ENCODE data around the gene CMTM2. TPM values are rescaled to one million over a fixed set of nuclear protein-coding genes. Genes with fewer than 3 reads are reported as not detected.
"Not testable (repeated sequence)": the region's sequence is repeated elsewhere in the genome, so short reads cannot be mapped to it uniquely, and the experiment has no call there.

The CMTM2 gene
- polyA plus RNA-seq, 3 donors, result 0.16 to 8.0 (median 3.8) TPM

DNA sequence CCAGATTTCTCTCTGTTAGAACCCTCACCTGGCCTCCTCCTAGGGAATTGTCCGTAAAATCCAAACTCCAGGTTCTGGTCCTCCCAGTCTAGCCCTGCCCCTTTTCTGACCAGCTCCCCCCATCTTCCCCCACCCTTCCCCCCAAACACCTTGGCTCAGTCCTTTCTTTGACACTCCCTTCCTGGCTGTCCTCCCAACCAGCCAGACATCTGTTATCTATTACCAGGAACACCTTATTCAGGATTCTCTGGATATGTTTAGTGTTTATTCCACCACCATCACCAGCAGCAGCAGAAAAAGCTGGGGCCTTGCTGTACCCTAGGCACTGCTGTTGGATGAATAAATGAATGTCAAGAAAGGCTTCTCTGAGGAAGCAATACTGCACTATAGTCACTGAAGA is 21.2 kb downstream of the CMTM2 start:
- no peak overlapping the region for H3K27ac ChIP-seq (ENCODE audit: low read depth, low read length)
- 100% methylated on average over 1 of the region's 1 CpG for WGBS, 3 donors

DNA sequence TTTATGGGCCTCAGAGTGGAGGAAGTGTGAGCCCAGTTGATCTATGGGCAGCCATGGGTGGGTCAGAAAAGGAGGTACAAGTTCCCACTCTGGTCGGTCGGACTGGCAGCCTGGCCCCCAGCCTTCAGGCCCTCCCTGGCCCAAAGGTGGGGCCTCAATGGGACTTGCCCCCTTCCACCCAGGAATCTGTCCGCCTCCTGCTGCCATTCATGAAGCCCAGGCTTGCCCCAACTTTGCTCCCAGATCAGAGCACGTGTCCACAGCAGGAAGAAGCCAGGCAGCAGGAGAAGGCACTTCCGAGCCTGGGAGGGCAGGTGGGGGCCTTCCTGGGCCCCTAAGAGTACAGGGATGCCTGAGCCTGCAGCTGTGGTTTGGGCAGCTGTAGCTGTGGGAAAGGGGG is 22.2 kb downstream of the CMTM2 start:
- WGBS, 3 donors, result 96 to 99% (median 98%) methylated on average over 5 of the region's 5 CpGs

DNA sequence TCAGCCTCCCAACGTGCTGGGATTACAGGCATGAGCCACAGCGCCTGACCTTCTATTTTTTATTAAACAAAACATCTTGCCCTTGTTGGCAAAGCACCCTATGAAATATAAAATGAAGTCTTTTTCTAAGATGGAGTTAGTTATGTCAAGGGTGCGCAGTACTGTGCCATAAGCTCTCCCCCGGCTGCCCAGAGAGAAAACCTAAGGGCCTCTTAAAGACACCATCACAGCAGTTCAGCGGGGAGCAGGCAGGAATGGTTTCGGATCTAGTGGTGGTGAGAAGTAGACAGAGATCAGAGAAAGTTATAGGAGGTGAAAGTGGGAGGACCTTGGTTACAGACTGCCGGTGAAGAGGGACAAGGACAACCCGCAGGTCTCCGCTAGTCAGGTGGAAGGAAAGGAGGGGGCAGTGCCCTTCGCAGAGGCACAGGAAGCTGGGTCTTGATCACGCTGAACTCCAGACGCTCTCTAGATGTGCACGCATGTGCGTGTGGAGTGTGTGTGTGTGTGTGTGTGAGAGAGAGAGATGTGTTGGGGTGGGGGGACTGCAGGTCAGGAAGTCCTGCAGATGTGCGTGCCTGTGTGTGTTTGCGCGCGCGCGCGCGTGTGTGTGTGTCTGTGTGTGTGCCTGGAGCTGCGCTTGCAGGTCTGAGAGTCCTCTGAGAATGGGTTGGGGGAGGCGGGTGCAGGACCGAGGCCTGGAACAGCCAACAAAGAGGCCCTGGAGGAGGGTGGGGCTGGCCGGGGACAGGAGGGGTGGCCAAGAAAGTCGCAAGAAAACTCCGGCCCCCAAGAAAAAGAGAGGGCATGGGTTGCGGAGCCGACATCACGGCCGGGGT is 24.5 kb downstream of the CMTM2 start:
- 10 to 15% (median 14%) methylated on average over 32 of the region's 32 CpGs for WGBS, 3 donors
- no peak overlapping the region for H3K27ac ChIP-seq (ENCODE audit: low read depth, low read length)

More for the DNA sequence above, 22.2 kb downstream of the CMTM2 start:
- H3K27ac ChIP-seq (ENCODE audit: low read depth, low read length), result no peak overlapping the region

DNA sequence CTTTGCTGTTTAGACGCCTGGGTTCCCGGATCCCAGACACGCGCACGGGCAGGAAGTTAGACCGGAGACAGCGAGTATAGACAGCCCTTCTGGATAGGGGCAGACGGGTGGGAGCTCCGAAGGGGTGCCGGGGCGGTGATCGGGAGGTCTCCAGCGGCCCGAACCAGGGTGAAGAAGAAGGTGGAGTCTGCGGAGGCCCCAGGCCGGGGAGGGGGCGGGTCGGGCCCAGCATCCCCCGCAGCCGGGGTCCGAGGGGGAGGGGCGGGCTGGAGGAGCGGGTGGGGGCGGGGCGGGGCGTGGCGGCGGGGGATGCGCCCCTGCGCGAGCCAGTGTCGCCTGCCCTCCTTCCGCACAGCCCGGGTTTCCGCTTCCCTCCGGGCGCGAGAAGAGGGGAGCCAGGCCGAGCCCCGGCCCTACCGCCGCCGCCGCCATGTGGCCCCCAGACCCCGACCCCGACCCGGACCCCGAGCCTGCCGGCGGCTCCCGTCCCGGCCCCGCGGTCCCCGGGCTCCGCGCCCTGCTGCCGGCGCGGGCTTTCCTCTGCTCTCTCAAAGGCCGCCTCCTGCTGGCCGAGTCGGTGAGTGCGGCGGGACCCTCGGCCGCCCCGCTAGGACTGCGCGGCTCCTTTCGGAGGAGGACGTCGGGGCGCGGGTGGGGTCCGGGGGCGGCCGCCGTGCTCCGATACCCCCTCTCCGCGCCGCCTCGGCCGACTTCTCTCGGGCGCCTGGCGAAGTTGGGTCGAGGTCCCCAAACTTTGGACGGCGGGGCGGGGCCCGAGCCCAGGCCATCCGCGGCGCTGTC is 25.3 kb downstream of the CMTM2 start, which contains the start of gene CMTM3:
TSS of gene CMTM3 (plus strand) at position 329 of the 801 bp plus-strand sequence. CDS start at position 431, 102 bp downstream.
- H3K27ac ChIP-seq (ENCODE audit: low read depth, low read length), result no peak within 1 kb of the TSS
- WGBS, 3 donors, result 0 to 1% (median 1%) methylated on average over 47 to 94 of the region's 96 CpGs

DNA sequence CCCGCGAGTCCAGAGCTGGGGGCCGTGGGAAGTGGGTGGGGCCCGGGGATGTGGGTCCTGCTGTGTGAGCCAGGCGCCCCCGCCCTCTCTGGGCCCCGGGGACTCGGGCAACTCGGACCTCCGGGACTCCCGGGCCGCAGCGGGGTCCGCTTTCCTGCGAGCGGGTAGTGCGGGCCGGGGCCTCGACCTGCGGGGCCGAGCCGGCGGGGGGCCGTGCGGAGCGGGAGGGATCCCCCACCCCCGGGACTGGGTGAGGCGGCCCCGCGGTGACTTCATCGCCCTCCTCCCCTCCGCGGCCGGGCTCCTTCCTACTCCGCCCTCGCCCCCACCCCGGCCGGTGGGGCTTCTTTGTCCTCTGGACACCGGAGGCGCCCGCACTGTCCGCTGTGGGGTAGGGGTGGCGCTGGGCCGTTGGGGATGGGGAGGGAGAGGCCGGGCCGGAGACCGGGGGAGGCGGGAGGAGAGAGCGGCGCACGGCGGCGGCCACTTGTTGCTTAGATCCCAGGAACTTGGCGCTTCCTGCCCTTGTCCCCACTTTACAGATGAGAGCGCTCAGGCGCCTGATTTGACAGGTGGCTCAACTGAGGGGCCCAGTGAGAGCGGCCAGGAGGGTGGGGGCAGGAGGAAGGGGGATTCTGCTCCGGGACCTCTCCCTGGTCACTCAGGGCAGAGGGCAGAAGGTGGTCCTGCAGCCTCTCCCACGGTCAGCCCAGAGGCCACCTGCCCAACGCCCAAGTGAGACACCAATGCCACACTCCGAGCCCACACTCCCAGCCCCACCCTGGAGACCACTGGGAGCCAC is 26.1 kb downstream of the CMTM2 start:
- WGBS, 3 donors, result 3 to 17% (median 3%) methylated on average over 45 to 61 of the region's 61 CpGs

DNA sequence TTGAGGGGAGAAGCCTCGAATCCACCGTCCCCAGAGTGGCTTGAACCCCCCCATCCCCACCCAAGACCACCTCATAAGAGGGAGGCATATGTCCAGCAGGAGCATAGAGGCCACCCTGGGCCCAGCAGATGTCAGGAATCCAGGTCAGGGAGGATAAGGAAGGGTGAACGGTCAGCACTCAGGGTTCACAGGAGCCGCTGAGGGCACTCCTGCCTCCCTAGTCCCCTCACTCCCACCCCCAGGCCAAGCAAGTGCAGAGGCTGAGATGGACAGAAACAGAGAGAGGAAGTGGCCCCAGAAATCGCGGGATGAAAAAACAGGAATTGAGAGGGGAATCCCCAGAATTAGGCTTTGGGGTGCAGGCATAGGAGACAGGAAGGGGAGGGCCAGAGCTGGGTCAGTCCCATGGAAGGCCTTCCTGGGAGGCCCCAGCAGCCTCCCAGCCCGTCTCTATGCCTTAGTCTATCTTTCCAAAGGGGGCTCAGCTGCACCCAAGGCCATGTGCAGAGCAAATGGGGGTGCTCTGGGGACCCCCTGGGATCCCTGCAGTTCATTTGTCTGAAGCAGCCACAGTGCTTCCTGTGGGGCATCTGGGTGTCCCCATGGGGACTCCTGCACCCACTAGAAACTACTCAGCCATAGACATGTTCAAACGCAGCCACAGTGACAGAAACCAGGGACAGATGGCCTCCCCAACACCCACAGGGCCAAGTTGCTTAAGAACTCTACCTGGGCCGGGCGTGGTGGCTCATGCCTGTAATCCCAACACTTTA is 26.9 kb downstream of the CMTM2 start:
- no peak overlapping the region for H3K27ac ChIP-seq (ENCODE audit: low read depth, low read length)
- WGBS, 3 donors, result 46 to 83% (median 47%) methylated on average over 10 of the region's 10 CpGs

More for the DNA sequence above, 26.1 kb downstream of the CMTM2 start:
- H3K27ac ChIP-seq (ENCODE audit: low read depth, low read length), result no peak overlapping the region

DNA sequence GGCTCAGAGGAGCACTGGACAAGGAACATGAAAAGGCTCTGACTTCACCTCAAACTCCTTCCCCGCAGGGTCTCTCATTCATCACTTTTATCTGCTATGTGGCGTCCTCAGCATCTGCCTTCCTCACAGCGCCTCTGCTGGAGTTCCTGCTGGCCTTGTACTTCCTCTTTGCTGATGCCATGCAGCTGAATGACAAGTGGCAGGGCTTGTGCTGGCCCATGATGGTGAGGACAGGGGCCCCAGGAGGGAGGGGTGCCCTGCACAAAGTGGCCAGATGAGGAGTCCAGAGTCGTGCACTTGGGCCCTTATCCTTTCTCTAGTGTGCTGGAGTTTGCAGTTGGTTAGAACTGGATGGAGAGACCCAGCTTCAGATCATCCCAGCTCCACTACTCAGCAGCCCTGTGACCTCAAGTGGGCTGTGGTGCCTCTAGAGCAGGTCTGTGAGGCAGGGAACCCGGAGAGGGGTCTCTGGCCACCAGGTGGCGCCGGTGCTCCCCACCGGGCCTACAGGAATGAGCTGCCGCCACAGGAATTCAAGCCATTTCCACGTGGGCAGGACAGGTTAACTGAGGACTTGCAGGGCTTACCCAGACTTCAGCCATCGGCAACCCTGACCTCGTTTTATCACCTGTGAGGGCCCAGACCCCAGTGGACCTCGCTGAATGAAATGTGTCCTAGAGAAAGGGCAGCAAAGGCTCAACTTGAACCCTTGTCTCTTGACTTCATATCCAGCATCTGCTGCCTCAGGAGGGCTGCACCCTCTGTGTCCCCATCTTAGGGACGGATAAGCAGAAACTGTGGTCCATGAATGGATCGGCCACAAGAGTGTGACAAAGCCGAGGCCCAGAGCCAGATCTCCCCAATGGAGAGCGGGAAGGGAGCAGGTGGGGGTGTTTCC is 29.2 kb downstream of the CMTM2 start:
- no peak overlapping the region for H3K27ac ChIP-seq (ENCODE audit: low read depth, low read length)
- WGBS, 3 donors, result 29 to 39% (median 31%) methylated on average over 17 of the region's 17 CpGs

DNA sequence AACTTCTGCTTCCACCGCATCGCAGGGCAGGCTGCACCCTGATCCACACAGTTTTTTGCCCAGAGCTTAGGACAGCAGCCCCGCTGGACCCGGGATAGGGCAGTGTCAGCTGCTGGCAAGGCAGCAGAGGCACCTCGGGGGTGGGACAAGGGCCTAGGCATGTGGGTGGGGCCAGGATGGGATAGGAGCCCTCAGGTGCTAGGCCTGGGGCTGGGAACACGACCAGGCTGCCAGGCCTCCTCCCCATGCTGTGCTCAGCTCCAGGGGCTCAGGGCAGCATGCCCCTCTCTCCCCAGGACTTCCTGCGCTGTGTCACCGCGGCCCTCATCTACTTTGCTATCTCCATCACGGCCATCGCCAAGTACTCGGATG is 29.9 kb downstream of the CMTM2 start:
- WGBS, 3 donors, result 70 to 82% (median 80%) methylated on average over 12 of the region's 12 CpGs
- H3K27ac ChIP-seq (ENCODE audit: low read depth, low read length), result no peak overlapping the region

DNA sequence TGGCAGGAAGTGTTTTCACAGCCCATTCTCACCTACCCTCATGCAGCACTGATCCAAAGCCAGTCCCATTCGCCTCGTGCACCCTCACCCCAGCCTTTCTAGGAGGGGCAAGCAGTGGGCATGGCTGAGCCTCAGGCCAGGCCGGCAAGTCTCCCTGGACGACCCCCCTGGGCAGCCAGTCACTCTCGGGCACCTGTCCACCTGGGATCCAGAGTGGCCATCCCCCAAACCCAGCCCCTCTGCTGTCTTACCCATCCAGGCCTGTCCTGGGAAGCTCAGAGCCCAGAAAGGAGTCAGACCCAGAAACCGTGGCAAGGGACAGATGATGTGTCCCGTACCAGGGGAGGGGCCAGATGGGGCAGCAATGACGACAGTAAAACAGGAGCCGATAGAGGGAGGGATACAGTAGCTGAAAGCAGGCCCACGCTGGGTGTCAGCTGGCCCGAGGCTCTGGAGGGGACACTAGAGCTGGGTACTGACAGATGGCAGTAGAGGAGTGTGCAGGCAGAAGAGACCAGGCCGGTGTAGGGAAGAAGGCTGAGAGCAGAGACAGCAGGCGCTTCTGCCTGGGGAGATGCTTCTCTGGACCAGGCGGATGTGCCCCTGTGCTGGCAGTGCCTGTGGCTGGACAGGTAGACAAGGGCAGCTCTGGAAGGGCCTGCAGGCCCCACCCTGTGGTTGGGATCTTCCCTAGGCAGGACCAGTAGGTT is 31.0 kb downstream of the CMTM2 start:
- H3K27ac ChIP-seq (ENCODE audit: low read depth, low read length), result no peak overlapping the region
- 84 to 90% (median 89%) methylated on average over 13 to 14 of the region's 14 CpGs for WGBS, 3 donors

DNA sequence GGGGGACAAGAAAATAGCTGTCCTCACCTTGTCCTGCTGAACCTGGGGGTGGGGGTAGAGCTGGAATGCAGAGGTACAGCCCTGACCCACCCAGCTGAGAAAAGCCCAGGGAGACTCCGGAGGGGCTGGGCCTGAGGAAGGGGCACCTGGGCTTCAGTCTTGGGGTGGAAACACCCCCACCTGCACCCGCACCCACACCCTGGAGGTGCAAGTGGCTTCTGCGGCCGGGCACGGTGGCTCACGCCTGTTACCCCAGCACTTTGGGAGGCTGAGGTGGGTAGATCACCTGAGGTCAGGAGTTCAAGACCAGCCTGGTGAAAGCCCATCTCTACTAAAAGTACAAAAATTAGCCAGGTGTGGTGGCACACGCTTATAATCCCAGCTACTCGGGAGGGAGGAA is 32.6 kb downstream of the CMTM2 start:
- not testable (repeated sequence) for H3K27ac ChIP-seq (ENCODE audit: low read depth, low read length)
- whole genome bisulfite sequencing, 3 donors, result 86 to 96% (median 91%) methylated on average over 8 of the region's 8 CpGs

DNA sequence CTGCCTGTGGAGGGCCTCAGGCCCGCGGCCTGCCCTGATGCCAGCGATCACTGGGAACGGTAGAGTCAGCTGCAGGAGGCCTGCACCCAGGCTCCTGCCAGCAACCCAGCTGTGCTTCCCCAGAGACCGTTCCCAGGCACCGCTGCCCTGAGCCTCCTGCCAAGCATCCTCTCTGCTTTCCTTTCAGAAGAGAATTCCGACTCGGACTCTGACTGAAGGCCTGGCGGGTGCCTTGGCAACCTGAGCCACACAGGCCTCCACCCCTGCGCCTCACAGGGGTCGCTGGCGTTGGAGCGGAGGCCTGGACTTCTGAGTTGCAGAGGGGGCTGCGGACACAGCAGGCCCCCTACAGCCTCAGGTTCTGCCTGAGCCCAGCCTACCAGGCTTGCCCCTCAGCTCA is 33.2 kb downstream of the CMTM2 start:
- WGBS, 3 donors, result 44 to 89% (median 81%) methylated on average over 14 of the region's 14 CpGs
- H3K27ac ChIP-seq (ENCODE audit: low read depth, low read length), result no peak overlapping the region

DNA sequence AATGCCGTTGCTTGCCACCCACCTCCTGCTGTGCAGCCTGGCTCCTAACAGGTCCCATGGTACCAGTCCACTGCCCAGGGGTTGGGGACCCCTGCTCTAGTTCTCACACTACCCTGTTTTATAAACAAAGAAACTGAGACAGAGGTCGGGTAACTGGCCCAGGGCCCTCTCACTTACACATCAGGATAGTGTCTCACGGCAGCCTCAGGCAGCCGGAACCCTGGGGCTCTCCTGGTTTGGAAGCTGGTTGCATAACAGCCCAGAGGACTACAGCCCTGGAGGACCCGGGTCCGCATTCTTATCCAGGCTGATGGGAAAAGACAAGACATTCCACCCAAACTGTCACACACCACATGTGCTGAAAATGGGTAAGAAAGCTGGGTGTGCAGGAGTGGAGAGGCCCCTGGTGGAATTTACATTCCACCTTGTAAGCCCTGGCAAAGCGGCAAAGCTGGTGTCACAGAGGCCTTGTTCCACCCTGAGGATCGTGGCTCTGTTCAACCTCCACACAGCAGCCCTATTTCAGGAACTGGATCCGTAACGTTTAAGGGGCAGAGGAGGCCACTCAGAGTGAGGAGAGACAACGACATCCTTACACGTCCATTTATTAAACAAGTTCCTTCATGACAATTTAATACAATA is 35.0 kb downstream of the CMTM2 start:
- H3K27ac ChIP-seq (ENCODE audit: low read depth, low read length), result no peak overlapping the region
- WGBS, 3 donors, result 82 to 89% (median 85%) methylated on average over 12 of the region's 12 CpGs

DNA sequence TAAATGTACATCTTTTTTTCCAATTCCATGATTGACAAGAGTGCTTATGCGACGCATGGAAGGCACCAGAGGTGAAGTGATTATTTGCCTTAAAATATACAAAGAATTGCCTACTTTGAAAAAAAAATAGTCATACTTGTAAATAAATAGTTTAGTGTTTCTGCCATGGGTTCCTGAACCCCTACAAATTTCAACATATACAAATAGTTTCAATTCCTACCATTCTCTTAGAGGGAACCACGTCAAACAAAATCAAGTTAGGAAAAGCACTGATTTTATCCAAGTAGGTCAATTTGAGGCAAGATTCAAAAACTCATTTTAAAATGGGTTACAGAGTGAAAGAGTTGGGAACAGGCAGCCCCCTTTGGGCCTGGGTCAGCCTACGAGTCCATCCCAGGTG is 36.9 kb downstream of the CMTM2 start:
- WGBS, 3 donors, result 90 to 97% (median 91%) methylated on average over 4 of the region's 4 CpGs
- no peak overlapping the region for H3K27ac ChIP-seq (ENCODE audit: low read depth, low read length)

DNA sequence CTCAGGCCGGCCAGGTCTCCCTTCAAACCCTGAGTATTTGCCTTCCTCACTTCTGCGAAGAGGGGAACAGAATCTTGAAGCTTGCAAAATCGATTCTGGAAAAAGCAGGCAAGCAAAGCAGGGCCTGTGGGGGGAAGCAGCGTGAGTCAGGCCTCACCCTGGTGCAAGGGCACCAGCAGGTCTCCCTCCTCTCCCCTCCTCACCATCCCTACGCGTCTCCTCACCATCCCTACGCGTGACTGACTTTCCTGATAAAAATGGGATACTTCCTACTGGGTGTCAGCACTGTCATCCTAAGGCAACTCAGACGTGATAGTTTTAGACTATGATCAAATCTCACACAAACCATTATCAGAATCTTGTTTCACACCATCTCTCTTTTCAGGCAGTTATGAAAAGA is 37.3 kb downstream of the CMTM2 start:
- 76 to 82% (median 78%) methylated on average over 9 of the region's 9 CpGs for WGBS, 3 donors
- H3K27ac ChIP-seq (ENCODE audit: low read depth, low read length), result no peak overlapping the region

DNA sequence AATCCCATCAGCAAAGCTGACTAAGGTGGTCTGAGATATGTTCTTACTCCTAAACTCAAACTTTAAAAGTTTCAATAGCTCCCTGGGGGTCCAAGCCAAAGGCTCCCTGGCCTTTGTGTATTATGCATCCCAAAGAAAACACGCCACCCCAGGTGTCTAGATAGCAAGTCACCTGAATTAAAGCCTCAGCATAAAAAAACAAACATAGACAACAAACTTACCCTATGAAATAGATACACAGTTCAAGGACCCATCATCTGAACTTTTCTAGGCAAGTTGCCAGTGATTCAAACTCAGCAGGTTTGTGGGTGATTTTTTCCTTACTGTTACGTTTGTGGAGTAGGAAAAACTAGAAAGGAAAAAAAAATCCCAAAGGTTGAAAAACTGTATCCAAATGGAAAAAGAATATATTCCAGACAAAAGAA is 37.8 kb downstream of the CMTM2 start:
- WGBS, 3 donors, result 50 to 82% (median 80%) methylated on average over 2 of the region's 2 CpGs
- H3K27ac ChIP-seq (ENCODE audit: low read depth, low read length), result no peak overlapping the region

DNA sequence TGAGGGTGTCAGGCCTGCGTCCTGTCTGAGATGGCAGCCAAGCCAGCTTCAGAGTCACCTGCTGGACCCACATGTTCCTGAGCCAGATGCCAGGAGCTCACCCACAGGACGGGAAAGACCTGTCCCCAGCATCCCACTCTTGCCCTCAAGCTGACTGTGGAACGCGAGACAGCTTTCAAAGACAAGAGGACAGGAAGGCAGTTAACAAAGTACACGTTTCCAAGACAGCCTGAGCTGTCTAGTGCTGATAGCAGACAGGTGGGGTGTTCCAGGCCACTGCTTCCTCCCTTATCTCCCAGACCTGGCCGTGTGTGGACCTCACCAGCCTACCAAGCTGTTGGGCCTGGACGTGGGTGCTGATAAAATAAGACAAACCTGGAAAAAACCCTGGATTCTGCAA is 38.5 kb downstream of the CMTM2 start:
- no peak overlapping the region for H3K27ac ChIP-seq (ENCODE audit: low read depth, low read length)
- 43 to 81% (median 74%) methylated on average over 7 of the region's 7 CpGs for WGBS, 3 donors

All from adipose tissue (tissue), 3 donors.